Sigmoid colon (tissue), 7 donors: ENCODE data around the gene SPZ1. TPM values are rescaled to one million over a fixed set of nuclear protein-coding genes. Genes with fewer than 3 reads are reported as not detected.
"Not testable (repeated sequence)": the region's sequence is repeated elsewhere in the genome, so short reads cannot be mapped to it uniquely, and the experiment has no call there.

Source experiments
- DNase-seq: peaks from one replicate; pipeline ENCODE4 v3.0.0-alpha.2; 2019
- H3K27ac ChIP-seq, 4 donors: fragments of 200-600 bp; sonication (generic); one replicate each; pipeline ENCODE4 v1.5.1; 2016 to 2019; ENCODE audit warnings: mild to moderate bottlenecking in 1 of 4
- H3K27me3 ChIP-seq, 3 donors: fragments of 200-600 bp; sonication (generic); one replicate each; pipeline ENCODE4 v1.5.1; 2019; ENCODE audit warnings: mild to moderate bottlenecking in 1 of 3
- H3K36me3 ChIP-seq, 4 donors: fragments of 200-600 bp; sonication (generic); one replicate each; pipeline ENCODE4 v1.5.1; 2016 to 2019
- H3K4me1 ChIP-seq, 4 donors: fragments of 200-600 bp; sonication (generic); one replicate each; pipeline ENCODE4 v1.5.1; 2017 to 2019
- H3K4me3 ChIP-seq, 4 donors: fragments of 200-600 bp; sonication (generic); one replicate each; pipeline ENCODE4 v1.5.1; 2017 to 2019; ENCODE audit warnings: mild to moderate bottlenecking in 2 of 4, moderate library complexity in 1 of 4
- H3K9me3 ChIP-seq, 4 donors: fragments of 200-600 bp in 3 of 4; sonication (generic) in 3 of 4; one replicate each; pipeline versions ENCODE4 v1.5.1 to v1.6.1; 2013 to 2019
- CTCF ChIP-seq, 4 experiments: fragments of 450-650 bp in 3 of 4; fragments of 200-600 bp in 1 of 4; IDR thresholded peaks; one replicate each; pipeline ENCODE4 v1.5.1; 2016 to 2019; ENCODE audit warnings: antibody characterized with exemption in 4 of 4, mild to moderate bottlenecking in 3 of 4, moderate library complexity in 2 of 4
- EP300 ChIP-seq, 4 donors: sonication (generic); formaldehyde crosslinking; IDR thresholded peaks; one replicate each; pipeline ENCODE4 v1.6.1; 2017; ENCODE audit warnings: antibody characterized with exemption in 4 of 4
- POLR2A ChIP-seq, 2 donors: fragments of 450-650 bp; IDR thresholded peaks; one replicate each; pipeline ENCODE4 v1.6.1; 2016; ENCODE audit warnings: antibody characterized with exemption in 2 of 2, mild to moderate bottlenecking in 2 of 2, moderate library complexity in 2 of 2
- POLR2AphosphoS5 ChIP-seq, 4 donors: sonication (generic); formaldehyde crosslinking; IDR thresholded peaks; one replicate each; pipeline ENCODE4 v1.6.1; 2017; ENCODE audit warnings: antibody characterized with exemption in 4 of 4
- WGBS, 2 donors: extraction: QIAGEN DNeasy Blood & Tissue Kit; methylation state at CpG; one replicate each; pipeline ENCODE4 v1.1.7; 2013; 5-methylcytosine and 5-hydroxymethylcytosine counted together
- intact Hi-C: fragments of 100-400 bp; cut with DNase I; formaldehyde crosslinking; loops from one replicate; pipeline ENCODE4 v1.15.1; 2023
- polyA plus RNA-seq, 3 donors: library from polyadenylated mRNA; stranded (reverse); fragments of 200-250 nt; gene quantifications; one replicate each; pipeline ENCODE4 v1.2.3, GENCODE V29; 2013
- total RNA-seq, 4 donors: library from RNA; depleted of rRNA; stranded (reverse); fragments of >200 nt; gene quantifications; one replicate each; pipeline ENCODE4 v1.1.0, GENCODE V29; 2016
- donor health status: healthy with polysubstance abuse.
- donor health status: Bipolar disorder and iron deficiency.
- donor health status: healthy.

The SPZ1 gene
- total and polyA plus RNA-seq, 7 donors: not detected

- no peak for DNase-seq
- 74 to 77% methylated on average over 4 of the region's 4 CpGs for WGBS, 2 donors
- no peak for TF ChIP-seq POLR2AphosphoS5 (IDR thresholded peaks at IDR 0.05)
- no peak for TF ChIP-seq CTCF (IDR thresholded peaks at IDR 0.05)
- no peak for TF ChIP-seq EP300 (IDR thresholded peaks at IDR 0.05)
- TF ChIP-seq POLR2A (IDR thresholded peaks at IDR 0.05): no peak
- no peaks in the 10 kb centered on the region for H3K27me3 ChIP-seq
- no peaks in the 10 kb centered on the region for H3K9me3 ChIP-seq
- H3K27ac ChIP-seq: no peak overlapping the region
- H3K4me3 ChIP-seq: no peak overlapping the region
- no peaks in the 10 kb centered on the region for H3K4me1 ChIP-seq
- H3K36me3 ChIP-seq: no peaks in the 10 kb centered on the region
- intact Hi-C loops: no loop called here
Observed at GRCh38 chr5:80341016-80341775, 21.4 kb downstream of the SPZ1 start.

DNA sequence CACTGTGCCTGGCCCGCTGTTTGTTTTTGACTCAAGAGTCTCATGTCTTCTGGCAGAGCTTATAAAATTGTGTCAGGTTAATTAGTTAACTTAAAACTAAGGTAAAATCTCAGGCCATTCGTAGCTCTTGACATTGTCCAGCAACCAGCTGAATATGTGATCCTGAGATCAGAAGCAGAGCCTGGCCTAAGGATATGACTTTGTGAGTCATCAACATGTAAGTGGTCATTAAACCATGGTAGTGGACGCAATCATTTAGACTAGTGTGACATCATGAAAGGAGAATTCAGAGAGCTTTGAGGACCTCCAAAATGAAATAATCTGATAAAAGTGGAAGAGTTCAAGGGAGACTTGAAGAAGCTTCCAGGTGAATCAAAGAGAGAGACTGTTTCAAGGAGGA, 23.3 kb downstream of the SPZ1 start:
- Histone ChIP-seq H3K27me3 (no peaks in the 10 kb centered on the region), H3K9me3 (no peaks in the 10 kb centered on the region), H3K4me1 (no peaks in the 10 kb centered on the region), H3K27ac (no peak overlapping the region), H3K36me3 (no peaks in the 10 kb centered on the region), H3K4me3 (no peak overlapping the region)
- TF ChIP-seq EP300 (IDR thresholded peaks at IDR 0.05) (no peak), POLR2AphosphoS5 (IDR thresholded peaks at IDR 0.05) (no peak), POLR2A (IDR thresholded peaks at IDR 0.05) (no peak), CTCF (IDR thresholded peaks at IDR 0.05) (no peak)
- 91 to 93% methylated on average over 3 of the region's 3 CpGs for WGBS, 2 donors
- intact Hi-C loops: no loop called here
- DNase-seq: no peak

DNA sequence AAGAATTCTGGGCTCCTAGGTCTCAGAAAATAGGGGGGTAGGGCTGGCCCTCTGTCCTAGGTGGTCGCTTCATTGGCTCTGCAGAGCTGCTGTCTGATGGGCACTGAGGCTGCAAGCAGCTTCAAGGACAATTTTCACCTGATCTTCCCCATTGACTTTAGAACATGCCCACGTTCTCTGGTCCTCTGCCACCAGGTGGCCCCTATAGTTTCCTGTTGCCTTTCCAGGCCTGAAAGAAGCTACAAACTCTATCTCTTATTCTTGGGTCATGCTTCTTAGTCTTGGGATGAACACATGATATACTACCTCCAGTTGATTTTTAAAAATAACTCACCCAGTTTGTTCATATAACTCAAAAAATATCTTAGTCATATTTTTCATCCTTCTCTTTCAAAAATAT, 26.3 kb downstream of the SPZ1 start:
- 15 to 42% methylated on average over 2 of the region's 2 CpGs for WGBS, 2 donors
- Histone ChIP-seq H3K4me1 (no peaks in the 10 kb centered on the region), H3K36me3 (no peaks in the 10 kb centered on the region), H3K27ac (no peak overlapping the region), H3K4me3 (no peak overlapping the region), H3K9me3 (no peaks in the 10 kb centered on the region), H3K27me3 (no peaks in the 10 kb centered on the region)
- no peak for DNase-seq
- intact Hi-C loops: no loop called here
- TF ChIP-seq EP300 (IDR thresholded peaks at IDR 0.05) (no peak), POLR2A (IDR thresholded peaks at IDR 0.05) (no peak), POLR2AphosphoS5 (IDR thresholded peaks at IDR 0.05) (no peak), CTCF (IDR thresholded peaks at IDR 0.05) (no peak)

DNA sequence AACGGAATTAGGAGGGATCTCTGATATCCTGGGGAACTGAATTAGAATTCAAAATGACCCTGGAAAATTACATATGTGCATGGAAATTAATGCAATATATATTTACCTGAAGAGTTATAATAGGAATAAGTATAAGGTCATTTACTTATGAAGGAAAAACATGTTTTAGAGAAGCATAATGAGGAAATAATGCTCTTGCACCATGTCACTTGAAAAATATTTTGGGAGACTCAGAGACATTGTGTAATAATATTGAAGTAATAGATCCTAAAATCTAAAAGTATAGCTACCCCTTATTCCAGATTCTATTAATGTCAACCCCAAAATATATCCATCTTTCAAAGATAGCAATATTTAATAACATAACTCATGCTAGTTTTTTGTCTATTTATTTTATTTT, 28.4 kb downstream of the SPZ1 start:
- Histone ChIP-seq H3K27ac (no peak overlapping the region), H3K4me1 (no peaks in the 10 kb centered on the region), H3K27me3 (no peaks in the 10 kb centered on the region), H3K4me3 (no peak overlapping the region), H3K36me3 (no peaks in the 10 kb centered on the region), H3K9me3 (no peaks in the 10 kb centered on the region)
- TF ChIP-seq EP300 (IDR thresholded peaks at IDR 0.05): no peak
- WGBS, 2 donors: 55 to 57% methylated on average over 1 of the region's 1 CpG
- intact Hi-C loops: no loop called here
- DNase-seq: no peak

DNA sequence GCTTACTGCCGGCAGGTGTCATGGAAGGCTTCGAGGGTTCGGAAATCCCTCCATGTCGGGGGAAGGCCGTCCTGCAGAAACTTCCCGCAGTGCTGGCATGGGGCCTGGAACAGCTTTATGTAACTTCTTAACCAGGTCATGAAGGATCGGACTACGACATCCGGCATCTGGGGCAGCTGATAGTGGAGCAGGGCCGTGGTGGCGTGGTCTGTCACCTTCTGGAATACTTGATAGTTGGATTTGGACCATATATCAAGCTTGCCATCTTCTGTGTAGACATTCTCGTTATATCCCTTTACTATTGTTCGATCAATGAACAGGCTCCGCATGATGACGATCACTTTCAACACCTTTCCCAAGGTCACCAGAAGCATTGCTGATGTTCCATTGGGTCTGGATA, 31.2 kb downstream of the SPZ1 start:
- H3K36me3 ChIP-seq, DNase-seq, H3K27ac ChIP-seq, intact Hi-C loops, H3K4me1 ChIP-seq, H3K9me3 ChIP-seq, H3K27me3 ChIP-seq, H3K4me3 ChIP-seq: not testable (repeated sequence)
- 92 to 96% methylated on average over 15 of the region's 15 CpGs for WGBS, 2 donors

DNA sequence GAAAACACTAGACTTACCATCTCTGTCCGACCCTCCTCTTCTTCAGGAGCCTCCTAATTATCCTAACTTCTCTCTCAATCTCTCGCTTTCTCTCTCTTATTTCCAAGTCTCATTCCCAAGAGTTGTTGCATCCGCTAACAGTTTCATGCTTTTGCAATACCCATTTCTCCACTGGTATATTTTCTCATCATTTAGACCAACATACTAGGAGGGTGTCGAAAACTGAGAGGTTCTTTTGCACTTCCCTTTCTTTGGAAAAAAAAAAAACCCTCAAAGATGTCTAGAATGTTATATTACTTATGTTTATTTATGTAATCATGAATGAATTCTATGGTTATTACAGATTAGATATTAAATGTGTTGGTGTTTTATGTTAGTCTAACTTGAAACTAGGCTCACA, 35.9 kb downstream of the SPZ1 start:
- intact Hi-C loops: no loop called here
- Histone ChIP-seq H3K9me3 (no peaks in the 10 kb centered on the region), H3K4me3 (no peak overlapping the region), H3K36me3 (no peaks in the 10 kb centered on the region), H3K27me3 (no peaks in the 10 kb centered on the region), H3K27ac (no peak overlapping the region), H3K4me1 (no peaks in the 10 kb centered on the region)
- WGBS, 2 donors: 91% methylated on average over 4 of the region's 4 CpGs
- TF ChIP-seq POLR2A (IDR thresholded peaks at IDR 0.05) (no peak), CTCF (IDR thresholded peaks at IDR 0.05) (no peak), POLR2AphosphoS5 (IDR thresholded peaks at IDR 0.05) (no peak), EP300 (IDR thresholded peaks at IDR 0.05) (no peak)
- DNase-seq: no peak
